HG03565 (cell line): Measurements from ENCODE around the gene ITGB2.

Source experiments
- ATAC-seq: cut with Tn5 transposase; IDR thresholded peaks from one replicate; pipeline ENCODE4 v1.9.1; 2021; ENCODE audit warnings: mild to moderate bottlenecking, moderate library complexity; ENCODE audit not compliant: unreplicated experiment

ITGB2 gene

GRCh38 chr21:44911384-44912157, 9.1 kb downstream of the ITGB2 start:
- ATAC-seq, result no peak

GRCh38 chr21:44911068-44911383, 9.7 kb downstream of the ITGB2 start:
- no peak for ATAC-seq

- ATAC-seq, result no peak
Measured at GRCh38 chr21:44910229-44911067, 10.3 kb downstream of the ITGB2 start.

GRCh38 chr21:44909719-44910118, 11.0 kb downstream of the ITGB2 start:
- no peak for ATAC-seq

- ATAC-seq, result no peak
Measured at GRCh38 chr21:44908908-44909307, 11.8 kb downstream of the ITGB2 start.

GRCh38 chr21:44907966-44908895, 12.5 kb downstream of the ITGB2 start:
- no peak for ATAC-seq

- no peak for ATAC-seq
Measured at GRCh38 chr21:44907225-44907965, 13.3 kb downstream of the ITGB2 start.

GRCh38 chr21:44905728-44906090, 15.0 kb downstream of the ITGB2 start:
- ATAC-seq, result no peak

GRCh38 chr21:44905016-44905727, 15.5 kb downstream of the ITGB2 start:
- no peak for ATAC-seq

- ATAC-seq, result no peak
Measured at GRCh38 chr21:44904141-44904923, 16.4 kb downstream of the ITGB2 start.

- no peak for ATAC-seq
Measured at GRCh38 chr21:44903689-44904088, 17.0 kb downstream of the ITGB2 start.

- no peak for ATAC-seq
Measured at GRCh38 chr21:44903050-44903685, 17.5 kb downstream of the ITGB2 start.

GRCh38 chr21:44902268-44903049, 18.2 kb downstream of the ITGB2 start:
- no peak for ATAC-seq

GRCh38 chr21:44901391-44902074, 19.2 kb downstream of the ITGB2 start:
- ATAC-seq, result no peak

- ATAC-seq, result no peak
Measured at GRCh38 chr21:44900559-44901251, 20.0 kb downstream of the ITGB2 start.

- ATAC-seq, result no peak
Measured at GRCh38 chr21:44899768-44900558, 20.7 kb downstream of the ITGB2 start.
